ENCODE measurements around the gene SYS1.

GRCh38 chr20:45320948-45321595 is 41.9 kb upstream of the SYS1 start:
- TF ChIP-seq TAF1 (IDR thresholded peaks at IDR 0.05; ENCODE audit: low read depth), result no peak
- TF ChIP-seq, protein P1, sequence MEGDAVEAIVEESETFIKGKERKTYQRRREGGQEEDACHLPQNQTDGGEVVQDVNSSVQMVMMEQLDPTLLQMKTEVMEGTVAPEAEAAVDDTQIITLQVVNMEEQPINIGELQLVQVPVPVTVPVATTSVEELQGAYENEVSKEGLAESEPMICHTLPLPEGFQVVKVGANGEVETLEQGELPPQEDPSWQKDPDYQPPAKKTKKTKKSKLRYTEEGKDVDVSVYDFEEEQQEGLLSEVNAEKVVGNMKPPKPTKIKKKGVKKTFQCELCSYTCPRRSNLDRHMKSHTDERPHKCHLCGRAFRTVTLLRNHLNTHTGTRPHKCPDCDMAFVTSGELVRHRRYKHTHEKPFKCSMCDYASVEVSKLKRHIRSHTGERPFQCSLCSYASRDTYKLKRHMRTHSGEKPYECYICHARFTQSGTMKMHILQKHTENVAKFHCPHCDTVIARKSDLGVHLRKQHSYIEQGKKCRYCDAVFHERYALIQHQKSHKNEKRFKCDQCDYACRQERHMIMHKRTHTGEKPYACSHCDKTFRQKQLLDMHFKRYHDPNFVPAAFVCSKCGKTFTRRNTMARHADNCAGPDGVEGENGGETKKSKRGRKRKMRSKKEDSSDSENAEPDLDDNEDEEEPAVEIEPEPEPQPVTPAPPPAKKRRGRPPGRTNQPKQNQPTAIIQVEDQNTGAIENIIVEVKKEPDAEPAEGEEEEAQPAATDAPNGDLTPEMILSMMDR (IDR thresholded peaks at IDR 0.05; ENCODE audit: poor library complexity, severe bottlenecking), result no peak
- TF ChIP-seq EZH2 (IDR thresholded peaks at IDR 0.05; ENCODE audit: borderline replicate concordance, insufficient read depth, low read length, poor library complexity, severe bottlenecking), result no peak
- TF ChIP-seq POLR2AphosphoS5 (IDR thresholded peaks at IDR 0.05), result no peak
- TF ChIP-seq SMC3 (conservative IDR thresholded peaks at IDR 0.05; ENCODE audit: poor library complexity), result no peak

Measured in neural cell (in vitro differentiated cells).